GM11168 (cell line): ENCODE measurements around the gene ST6GALNAC3.

Experiments
- in situ Hi-C: fragments of 300-500 bp; cut with MboI; formaldehyde crosslinking; loops from one replicate; pipeline ENCODE4 v1.12.0; 2022; ENCODE audit warnings: low sequenced_read_pairs; ENCODE audit not compliant: unreplicated experiment

Gene ST6GALNAC3

GRCh38 chr1:76177615-76178014, 103.1 kb downstream of the ST6GALNAC3 start:
- in situ Hi-C loops = no loop called here

- in situ Hi-C loops = no loop called here
Observed at GRCh38 chr1:76179219-76179698, 104.7 kb downstream of the ST6GALNAC3 start.

- in situ Hi-C loops = no loop called here
Observed at GRCh38 chr1:76185207-76185606, 110.7 kb downstream of the ST6GALNAC3 start.

- in situ Hi-C loops = no loop called here
Observed at GRCh38 chr1:76186554-76187170, 112.1 kb downstream of the ST6GALNAC3 start.

- in situ Hi-C loops = no loop called here
Observed at GRCh38 chr1:76187436-76187835, 112.9 kb downstream of the ST6GALNAC3 start.

- in situ Hi-C loops = no loop called here
Observed at GRCh38 chr1:76189310-76189709, 114.8 kb downstream of the ST6GALNAC3 start.

GRCh38 chr1:76190749-76191424, 116.3 kb downstream of the ST6GALNAC3 start:
- in situ Hi-C loops = no loop called here

GRCh38 chr1:76191561-76191960, 117.0 kb downstream of the ST6GALNAC3 start:
- in situ Hi-C loops = no loop called here

GRCh38 chr1:76198452-76198851, 123.9 kb downstream of the ST6GALNAC3 start:
- in situ Hi-C loops = no loop called here

- in situ Hi-C loops = no loop called here
Observed at GRCh38 chr1:76202670-76203069, 128.1 kb downstream of the ST6GALNAC3 start.

- in situ Hi-C loops = no loop called here
Observed at GRCh38 chr1:76203127-76203526, 128.6 kb downstream of the ST6GALNAC3 start.

GRCh38 chr1:76209238-76209637, 134.7 kb downstream of the ST6GALNAC3 start:
- in situ Hi-C loops = no loop called here

GRCh38 chr1:76209648-76210047, 135.1 kb downstream of the ST6GALNAC3 start:
- in situ Hi-C loops = no loop called here

- in situ Hi-C loops = no loop called here
Observed at GRCh38 chr1:76210160-76210559, 135.6 kb downstream of the ST6GALNAC3 start.

- in situ Hi-C loops = no loop called here
Observed at GRCh38 chr1:76218888-76219287, 144.3 kb downstream of the ST6GALNAC3 start.

GRCh38 chr1:76219366-76219818, 144.8 kb downstream of the ST6GALNAC3 start:
- in situ Hi-C loops = no loop called here

GRCh38 chr1:76224752-76225151, 150.2 kb downstream of the ST6GALNAC3 start:
- in situ Hi-C loops = no loop called here

GRCh38 chr1:76225526-76225925, 151.0 kb downstream of the ST6GALNAC3 start:
- in situ Hi-C loops = no loop called here

GRCh38 chr1:76227621-76228020, 153.1 kb downstream of the ST6GALNAC3 start:
- in situ Hi-C loops = no loop called here

GRCh38 chr1:76229279-76230005, 154.9 kb downstream of the ST6GALNAC3 start:
- in situ Hi-C loops = no loop called here

- in situ Hi-C loops = no loop called here
Observed at GRCh38 chr1:76230842-76231281, 156.3 kb downstream of the ST6GALNAC3 start.
